CD4-positive, alpha-beta memory T cell (primary cell): ENCODE data around the gene KCNK7. TPM values are rescaled to one million over a fixed set of nuclear protein-coding genes. Genes with fewer than 3 reads are reported as not detected.
A peak's percentile ranks its signal among the peaks of the same experiment; 100 is the strongest.
"Not testable (repeated sequence)": the region's sequence is repeated elsewhere in the genome, so short reads cannot be mapped to it uniquely, and the experiment has no call there.

ENCODE experiments used
- CTCF ChIA-PET: fragments of 350-600 bp; sonication (Branson Sonifier 250); formaldehyde crosslinking; loops from one replicate; lab custom pipeline; 2021; ENCODE audit warnings: inconsistent platforms; ENCODE audit not compliant: partially characterized antibody; lab: Charles Lee
- POLR2A ChIA-PET: fragments of 350-600 bp; sonication (Branson Sonifier 250); formaldehyde crosslinking; loops from one replicate; lab custom pipeline; 2021; ENCODE audit not compliant: partially characterized antibody; lab: Charles Lee
- DNase-seq, 5 donors: peaks; one replicate each; pipeline versions ENCODE4 v3.0.0 to v3.0.0-alpha.2; 2020 to 2022; ENCODE audit warnings: mixed read lengths in 1 of 5
- H3K27ac ChIP-seq: one replicate; pipeline ENCODE4 v1.7.0; 2013; ENCODE audit warnings: low read depth, low read length
- H3K27me3 ChIP-seq: 2 replicates; pipeline ENCODE4 v1.7.0; 2013; ENCODE audit warnings: mild to moderate bottlenecking, low read length, moderate library complexity; ENCODE audit not compliant: insufficient read depth
- H3K36me3 ChIP-seq: 2 replicates; pipeline ENCODE4 v1.7.0; 2013; ENCODE audit warnings: mild to moderate bottlenecking, low read length, moderate library complexity; ENCODE audit not compliant: insufficient read depth
- H3K4me1 ChIP-seq: 2 replicates; pipeline ENCODE4 v1.7.0; 2013; ENCODE audit warnings: mild to moderate bottlenecking, low read length, moderate library complexity; ENCODE audit not compliant: insufficient read depth
- H3K4me3 ChIP-seq, 2 donors: one replicate each; pipeline ENCODE4 v1.7.0; 2013; ENCODE audit warnings: low read length in 2 of 2, mild to moderate bottlenecking in 1 of 2
- H3K9me3 ChIP-seq, 2 donors: one replicate each; pipeline ENCODE4 v1.7.0; 2013; ENCODE audit warnings: low read length in 2 of 2, control low read depth in 1 of 2; ENCODE audit not compliant: control insufficient read depth in 1 of 2
- H3K27ac Mint-ChIP-seq, 7 donors: one replicate each; pipeline ENCODE4 v1.8.0; 2020 to 2021; ENCODE audit warnings: mixed read lengths in 7 of 7, mild to moderate bottlenecking in 6 of 7, inconsistent platforms in 3 of 7, moderate library complexity in 3 of 7
- H3K27me3 Mint-ChIP-seq, 2 donors: one replicate each; pipeline ENCODE4 v1.8.0; 2020 to 2021; ENCODE audit warnings: mixed read lengths in 2 of 2
- H3K36me3 Mint-ChIP-seq, 2 donors: one replicate each; pipeline ENCODE4 v1.8.0; 2020 to 2021; ENCODE audit warnings: mixed read lengths in 2 of 2, inconsistent platforms in 1 of 2, mild to moderate bottlenecking in 1 of 2
- H3K4me1 Mint-ChIP-seq, 4 donors: one replicate each; pipeline ENCODE4 v1.8.0; 2020 to 2021; ENCODE audit warnings: mixed read lengths in 4 of 4, mild to moderate bottlenecking in 1 of 4
- H3K4me3 Mint-ChIP-seq, 8 donors: one replicate each; pipeline ENCODE4 v1.8.0; 2020 to 2021; ENCODE audit warnings: mixed read lengths in 8 of 8, mild to moderate bottlenecking in 7 of 8, moderate library complexity in 6 of 8, inconsistent platforms in 3 of 8
- H3K9me3 Mint-ChIP-seq, 8 donors: one replicate each; pipeline ENCODE4 v1.8.0; 2020 to 2021; ENCODE audit warnings: mixed read lengths in 8 of 8, mild to moderate bottlenecking in 5 of 8, inconsistent platforms in 3 of 8, moderate library complexity in 1 of 8
- intact Hi-C: fragments of 100-400 bp; cut with micrococcal nuclease; formaldehyde crosslinking; loops from one replicate; pipeline ENCODE4 v1.15.1; 2023
- polyA plus RNA-seq, 2 donors: library from polyadenylated mRNA; unstranded; fragments of 300-500 nt; fragmentation: Illumina TruSeq; gene quantifications; one replicate each; pipeline ENCODE4 v1.2.3, GENCODE V29; 2021
- total RNA-seq, 2 experiments: library from RNA; stranded (reverse); gene quantifications; one replicate each; pipeline ENCODE4 v1.2.3, GENCODE V29; 2021

The KCNK7 gene
- total and polyA plus RNA-seq, 4 experiments from 2014 or later: 1.2 to 2.7 (median 1.6) TPM; not detected in 1

- peak overlapping the region; percentile 90 to 98 (median 96) for H3K27ac Mint-ChIP-seq
- H3K4me1 ChIP-seq: peaks cover 62% of the 10 kb centered on the region
- H3K4me3 ChIP-seq: peak overlapping the region in 1 of 2 donors; percentile 2
- peaks cover 0 to 22% of the 10 kb centered on the region in 2 donors for H3K36me3 Mint-ChIP-seq
- H3K9me3 Mint-ChIP-seq: no peaks in the 10 kb centered on the region
- intact Hi-C loops: no loop called here
- POLR2A ChIA-PET: interaction anchor here (0.6 to 18.2 kb wide), 23 partner anchors 5 to 707 kb away, joined by 3 to 403 read pairs (median 5); partner anchors contain the start of genes EHBP1L1, FAM89B, KCNK7 and LTBP3
- no peaks in the 10 kb centered on the region for H3K36me3 ChIP-seq
- peak in 4 of 5 donors; percentile 48 to 77 (median 52) for DNase-seq
- peak overlapping the region; percentile 65 for H3K27ac ChIP-seq
- peaks cover 41 to 74% (median 57%) of the 10 kb centered on the region in 4 donors for H3K4me1 Mint-ChIP-seq
- H3K4me3 Mint-ChIP-seq: peak overlapping the region; percentile 63 to 89 (median 78)
- H3K27me3 Mint-ChIP-seq: peaks cover 0 to 3% of the 10 kb centered on the region in 2 donors
- H3K9me3 ChIP-seq: no peaks in the 10 kb centered on the region
- H3K27me3 ChIP-seq: no peaks in the 10 kb centered on the region
- CTCF ChIA-PET: interaction anchor here (0.8 to 3.7 kb wide), 13 partner anchors 9 to 49 kb away, joined by 3 to 40 read pairs (median 13); partner anchors contain the start of gene EHBP1L1
These were observed 29.8 kb downstream of the KCNK7 start for GRCh38 chr11:65565624-65566453.

- H3K27me3 ChIP-seq, H3K36me3 ChIP-seq, intact Hi-C loops, H3K27me3 Mint-ChIP-seq, H3K9me3 Mint-ChIP-seq, H3K9me3 ChIP-seq: not testable (repeated sequence)
- ChIA-PET POLR2A (interaction anchor here (0.8 to 18.2 kb wide), 20 partner anchors 6 to 294 kb away, joined by 3 to 403 read pairs (median 8); partner anchors contain the start of genes EHBP1L1, FAM89B, KCNK7 and LTBP3), CTCF (interaction anchor here (0.7 to 3.7 kb wide), 12 partner anchors 8 to 29 kb away, joined by 3 to 40 read pairs (median 14); partner anchors contain the start of gene EHBP1L1)
- Mint-ChIP-seq H3K4me1 (peaks cover 44 to 76% (median 59%) of the 10 kb centered on the region in 4 donors), H3K4me3 (peak overlapping the region; percentile 63 to 89 (median 78)), H3K36me3 (peaks cover 0 to 16% of the 10 kb centered on the region in 2 donors), H3K27ac (peak overlapping the region; percentile 90 to 98 (median 96))
- peaks cover 68% of the 10 kb centered on the region for H3K4me1 ChIP-seq
- H3K4me3 ChIP-seq: peak overlapping the region in 1 of 2 donors; percentile 2
- DNase-seq: peak in 1 of 5 donors; percentile 30
- peak overlapping the region; percentile 65 for H3K27ac ChIP-seq
These were observed 30.6 kb downstream of the KCNK7 start for GRCh38 chr11:65564879-65565559.

- ChIA-PET POLR2A (interaction anchor here (1.0 to 18.2 kb wide), 10 partner anchors 4 to 452 kb away, joined by 3 to 403 read pairs (median 9); partner anchors contain the start of genes EHBP1L1, FAM89B, LTBP3 and MALAT1), CTCF (interaction anchor here (1.0 to 3.1 kb wide), 3 partner anchors 10 to 18 kb away, joined by 3 to 24 read pairs (median 7); no protein-coding TSS in a partner anchor)
- Mint-ChIP-seq H3K4me1 (peaks cover 40 to 73% (median 55%) of the 10 kb centered on the region in 4 donors), H3K27ac (peak overlapping the region in 6 of 7 donors; percentile 19 to 90 (median 66)), H3K36me3 (peaks cover 0 to 4% of the 10 kb centered on the region in 2 donors), H3K27me3 (no peaks in the 10 kb centered on the region), H3K9me3 (no peaks in the 10 kb centered on the region), H3K4me3 (peak overlapping the region in 2 of 8 donors; percentile 52 to 54)
- Histone ChIP-seq H3K4me1 (peaks cover 72% of the 10 kb centered on the region), H3K36me3 (no peaks in the 10 kb centered on the region), H3K27ac (no peak overlapping the region), H3K9me3 (no peaks in the 10 kb centered on the region), H3K27me3 (no peaks in the 10 kb centered on the region), H3K4me3 (no peak overlapping the region)
- intact Hi-C loops: no loop called here
- DNase-seq: no peak
These were observed 32.0 kb downstream of the KCNK7 start for GRCh38 chr11:65563601-65564000.

GRCh38 chr11:65562788-65563187 lies 32.8 kb downstream of the KCNK7 start:
- no peaks in the 10 kb centered on the region for H3K36me3 Mint-ChIP-seq
- peaks cover 36 to 65% (median 49%) of the 10 kb centered on the region in 4 donors for H3K4me1 Mint-ChIP-seq
- Histone ChIP-seq H3K36me3 (no peaks in the 10 kb centered on the region), H3K4me3 (no peak overlapping the region), H3K4me1 (peaks cover 65% of the 10 kb centered on the region), H3K27me3 (no peaks in the 10 kb centered on the region), H3K27ac (no peak overlapping the region), H3K9me3 (no peaks in the 10 kb centered on the region)
- no peak for DNase-seq
- ChIA-PET CTCF (interaction anchor here (0.9 to 1.6 kb wide), 3 partner anchors 11 to 22 kb away, joined by 3 to 7 read pairs (median 7); no protein-coding TSS in a partner anchor), POLR2A (interaction anchor here (1.1 to 18.2 kb wide), 9 partner anchors 4 to 451 kb away, joined by 3 to 403 read pairs (median 5); partner anchors contain the start of genes EHBP1L1, FAM89B, LTBP3 and MALAT1)
- peak overlapping the region in 2 of 7 donors; percentile 15 to 25 for H3K27ac Mint-ChIP-seq
- no peaks in the 10 kb centered on the region for H3K27me3 Mint-ChIP-seq
- H3K9me3 Mint-ChIP-seq: no peaks in the 10 kb centered on the region
- H3K4me3 Mint-ChIP-seq: no peak overlapping the region
- intact Hi-C loops: no loop called here

- Histone ChIP-seq H3K27me3 (no peaks in the 10 kb centered on the region), H3K4me3 (no peak overlapping the region), H3K9me3 (no peaks in the 10 kb centered on the region), H3K27ac (no peak overlapping the region), H3K36me3 (no peaks in the 10 kb centered on the region), H3K4me1 (peaks cover 63% of the 10 kb centered on the region)
- intact Hi-C loops: no loop called here
- Mint-ChIP-seq H3K4me1 (peaks cover 38 to 65% (median 51%) of the 10 kb centered on the region in 4 donors), H3K27ac (peak overlapping the region in 2 of 7 donors; percentile 9 to 86), H3K27me3 (no peaks in the 10 kb centered on the region), H3K36me3 (no peaks in the 10 kb centered on the region), H3K9me3 (no peaks in the 10 kb centered on the region), H3K4me3 (peak overlapping the region in 1 of 8 donors; percentile 36)
- POLR2A ChIA-PET: interaction anchor here (0.8 to 18.2 kb wide), 7 partner anchors 9 to 139 kb away, joined by 3 to 403 read pairs (median 12); partner anchors contain the start of genes EHBP1L1, FAM89B, MALAT1 and NEAT1
- DNase-seq: no peak
- CTCF ChIA-PET: interaction anchor here (0.7 to 2.1 kb wide), 5 partner anchors 10 to 21 kb away, joined by 3 to 7 read pairs (median 7); partner anchors contain the start of gene FAM89B
These were observed 33.6 kb downstream of the KCNK7 start for GRCh38 chr11:65562020-65562419.

GRCh38 chr11:65560555-65561418 lies 34.8 kb downstream of the KCNK7 start:
- DNase-seq: peak in 1 of 5 donors; percentile 31
- peak overlapping the region in 4 of 8 donors; percentile 21 to 56 (median 38) for H3K4me3 Mint-ChIP-seq
- no peak overlapping the region for H3K4me3 ChIP-seq
- no peaks in the 10 kb centered on the region for H3K27me3 Mint-ChIP-seq
- H3K36me3 ChIP-seq: no peaks in the 10 kb centered on the region
- H3K27ac Mint-ChIP-seq: peak overlapping the region; percentile 13 to 91 (median 61)
- no peaks in the 10 kb centered on the region for H3K9me3 ChIP-seq
- H3K9me3 Mint-ChIP-seq: no peaks in the 10 kb centered on the region
- intact Hi-C loops: no loop called here
- H3K27ac ChIP-seq: no peak overlapping the region
- H3K27me3 ChIP-seq: no peaks in the 10 kb centered on the region
- peaks cover 37 to 65% (median 51%) of the 10 kb centered on the region in 4 donors for H3K4me1 Mint-ChIP-seq
- CTCF ChIA-PET: interaction anchor here (0.7 to 2.1 kb wide), 6 partner anchors 9 to 20 kb away, joined by 3 to 7 read pairs (median 4); partner anchors contain the start of genes FAM89B and ZNRD2
- H3K36me3 Mint-ChIP-seq: no peaks in the 10 kb centered on the region
- POLR2A ChIA-PET: interaction anchor here (0.8 to 18.2 kb wide), 9 partner anchors 11 to 138 kb away, joined by 3 to 403 read pairs (median 4); partner anchors contain the start of genes EHBP1L1, FAM89B, NEAT1 and PCNX3
- H3K4me1 ChIP-seq: peaks cover 63% of the 10 kb centered on the region
